Astrocyte (in vitro differentiated cells and primary cell): Measurements from ENCODE around the gene THOP1. TPM values are rescaled to one million over a fixed set of nuclear protein-coding genes. Genes with fewer than 3 reads are reported as not detected.

Experiments used
- DNase-seq: peaks from one replicate; pipeline ENCODE4 v3.0.0-alpha.2; 2010; ENCODE audit warnings: low read depth
- FAIRE-seq: peaks from 2 replicates; lab custom pipeline; 2011; peaks lifted over from hg19 to GRCh38; lab: Jason Lieb, UNC
- H2AFZ ChIP-seq: 2 replicates; pipeline ENCODE4 v1.6.0; 2012; ENCODE audit warnings: low read depth, low read length, inconsistent platforms
- H3K27ac ChIP-seq: 2 replicates; pipeline ENCODE4 v1.5.1; 2011; ENCODE audit warnings: low read depth, low read length, inconsistent platforms
- H3K27me3 ChIP-seq: 2 replicates; pipeline ENCODE4 v1.6.0; 2011; ENCODE audit warnings: low read length, inconsistent platforms; ENCODE audit not compliant: insufficient read depth
- H3K36me3 ChIP-seq: 2 replicates; pipeline ENCODE4 v1.5.1; 2011; ENCODE audit warnings: low read length, inconsistent platforms; ENCODE audit not compliant: insufficient read depth
- H3K4me1 ChIP-seq: 2 replicates; pipeline ENCODE4 v1.5.1; 2011; ENCODE audit warnings: low read length, inconsistent platforms; ENCODE audit not compliant: insufficient read depth
- H3K4me2 ChIP-seq: 2 replicates; pipeline ENCODE4 v1.6.0; 2012; ENCODE audit warnings: low read length, inconsistent platforms
- H3K4me3 ChIP-seq: 2 replicates; pipeline ENCODE4 v1.5.1; 2011; ENCODE audit warnings: low read depth, mild to moderate bottlenecking, low read length, inconsistent platforms; ENCODE audit not compliant: insufficient read depth
- H3K79me2 ChIP-seq: 2 replicates; pipeline ENCODE4 v1.6.0; 2012; ENCODE audit warnings: mild to moderate bottlenecking, low read length, inconsistent platforms; ENCODE audit not compliant: insufficient read depth
- H3K9ac ChIP-seq: 2 replicates; pipeline ENCODE4 v1.6.0; 2012; ENCODE audit warnings: mild to moderate bottlenecking, low read length, inconsistent platforms
- H3K9me3 ChIP-seq: 2 replicates; pipeline ENCODE4 v1.5.1; 2012; ENCODE audit warnings: low read depth, mild to moderate bottlenecking, low read length, inconsistent platforms; ENCODE audit not compliant: insufficient read depth
- H4K20me1 ChIP-seq: 2 replicates; pipeline ENCODE4 v1.6.0; 2012; ENCODE audit warnings: low read length, inconsistent platforms; ENCODE audit not compliant: insufficient read depth
- H3K27ac Mint-ChIP-seq: one replicate; pipeline ENCODE4 v1.8.0; 2021; ENCODE audit warnings: mild to moderate bottlenecking, mixed read lengths; ENCODE audit not compliant: unreplicated experiment
- H3K27me3 Mint-ChIP-seq: one replicate; pipeline ENCODE4 v1.8.0; 2021; ENCODE audit warnings: low read depth, mixed read lengths; ENCODE audit not compliant: unreplicated experiment
- H3K36me3 Mint-ChIP-seq: one replicate; pipeline ENCODE4 v1.8.0; 2021; ENCODE audit warnings: low read depth, mixed read lengths; ENCODE audit not compliant: unreplicated experiment
- H3K4me1 Mint-ChIP-seq: one replicate; pipeline ENCODE4 v1.8.0; 2021; ENCODE audit warnings: low read depth, mixed read lengths; ENCODE audit not compliant: unreplicated experiment
- H3K4me3 Mint-ChIP-seq: one replicate; pipeline ENCODE4 v1.8.0; 2021; ENCODE audit warnings: mild to moderate bottlenecking, moderate library complexity, mixed read lengths; ENCODE audit not compliant: unreplicated experiment
- H3K9me3 Mint-ChIP-seq: one replicate; pipeline ENCODE4 v1.8.0; 2021; ENCODE audit warnings: mild to moderate bottlenecking, mixed read lengths; ENCODE audit not compliant: unreplicated experiment
- EZH2 ChIP-seq: IDR thresholded peaks from 2 replicates; pipeline ENCODE4 v1.6.1; 2012; ENCODE audit warnings: mild to moderate bottlenecking, low read length, inconsistent platforms; ENCODE audit not compliant: insufficient read depth
- total RNA-seq: library from RNA; stranded (reverse); gene quantifications from 2 replicates; pipeline ENCODE4 v1.2.1, GENCODE V29; 2021
- TF ChIP-seq, protein P1 (sequence below): IDR thresholded peaks from 2 replicates; pipeline ENCODE4 v1.5.1; 2011; ENCODE audit warnings: low read depth, mild to moderate bottlenecking, inconsistent platforms, low read length, moderate library complexity; ENCODE audit not compliant: insufficient read depth

The THOP1 gene
- total RNA-seq, 1 donor from 2014 or later = 73.4 TPM

DNA sequence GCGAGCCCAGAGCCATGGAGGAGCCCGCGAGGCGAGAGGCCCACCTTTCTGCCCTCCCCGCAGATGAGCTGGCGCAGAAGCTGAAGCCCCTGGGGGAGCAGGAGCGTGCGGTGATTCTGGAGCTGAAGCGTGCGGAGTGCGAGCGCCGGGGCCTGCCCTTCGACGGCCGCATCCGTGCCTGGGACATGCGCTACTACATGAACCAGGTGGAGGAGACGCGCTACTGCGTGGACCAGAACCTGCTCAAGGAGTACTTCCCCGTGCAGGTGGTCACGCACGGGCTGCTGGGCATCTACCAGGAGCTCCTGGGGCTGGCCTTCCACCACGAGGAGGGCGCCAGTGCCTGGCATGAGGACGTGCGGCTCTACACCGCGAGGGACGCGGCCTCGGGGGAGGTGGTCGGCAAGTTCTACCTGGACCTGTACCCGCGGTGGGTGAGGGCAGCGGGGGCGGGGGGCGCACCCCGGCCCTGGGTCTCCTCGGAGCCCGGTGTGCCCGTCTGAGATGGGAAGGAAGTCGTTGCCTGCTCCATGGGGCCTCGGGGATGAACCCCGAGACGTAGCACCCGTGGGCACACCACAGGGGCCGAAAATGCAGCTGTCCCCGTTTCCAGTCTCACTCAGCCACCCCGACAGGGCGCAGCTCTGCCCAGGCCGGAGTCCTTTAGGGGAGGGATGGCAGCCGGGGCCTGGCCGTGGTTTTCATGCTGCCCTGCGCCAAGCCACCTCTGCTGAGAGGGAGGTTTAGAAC lies 22.3 kb downstream of the THOP1 start:
- FAIRE-seq (no peak), DNase-seq (no peak)
- Histone ChIP-seq H3K79me2 (no peaks in the 10 kb centered on the region), H3K4me1 (no peaks in the 10 kb centered on the region), H3K27ac (no peak overlapping the region), H3K9ac (no peak overlapping the region), H4K20me1 (no peaks in the 10 kb centered on the region), H2AFZ (no peak overlapping the region), H3K9me3 (no peaks in the 10 kb centered on the region), H3K27me3 (no peaks in the 10 kb centered on the region), H3K36me3 (peaks cover 2% of the 10 kb centered on the region), H3K4me3 (no peak overlapping the region), H3K4me2 (no peak overlapping the region)
- Mint-ChIP-seq H3K4me3 (no peak overlapping the region), H3K27me3 (no peaks in the 10 kb centered on the region), H3K4me1 (no peaks in the 10 kb centered on the region), H3K36me3 (peaks cover 11% of the 10 kb centered on the region), H3K9me3 (no peaks in the 10 kb centered on the region), H3K27ac (no peak overlapping the region)
- TF ChIP-seq, protein P1, sequence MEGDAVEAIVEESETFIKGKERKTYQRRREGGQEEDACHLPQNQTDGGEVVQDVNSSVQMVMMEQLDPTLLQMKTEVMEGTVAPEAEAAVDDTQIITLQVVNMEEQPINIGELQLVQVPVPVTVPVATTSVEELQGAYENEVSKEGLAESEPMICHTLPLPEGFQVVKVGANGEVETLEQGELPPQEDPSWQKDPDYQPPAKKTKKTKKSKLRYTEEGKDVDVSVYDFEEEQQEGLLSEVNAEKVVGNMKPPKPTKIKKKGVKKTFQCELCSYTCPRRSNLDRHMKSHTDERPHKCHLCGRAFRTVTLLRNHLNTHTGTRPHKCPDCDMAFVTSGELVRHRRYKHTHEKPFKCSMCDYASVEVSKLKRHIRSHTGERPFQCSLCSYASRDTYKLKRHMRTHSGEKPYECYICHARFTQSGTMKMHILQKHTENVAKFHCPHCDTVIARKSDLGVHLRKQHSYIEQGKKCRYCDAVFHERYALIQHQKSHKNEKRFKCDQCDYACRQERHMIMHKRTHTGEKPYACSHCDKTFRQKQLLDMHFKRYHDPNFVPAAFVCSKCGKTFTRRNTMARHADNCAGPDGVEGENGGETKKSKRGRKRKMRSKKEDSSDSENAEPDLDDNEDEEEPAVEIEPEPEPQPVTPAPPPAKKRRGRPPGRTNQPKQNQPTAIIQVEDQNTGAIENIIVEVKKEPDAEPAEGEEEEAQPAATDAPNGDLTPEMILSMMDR = no peak
- no peak for TF ChIP-seq EZH2

DNA sequence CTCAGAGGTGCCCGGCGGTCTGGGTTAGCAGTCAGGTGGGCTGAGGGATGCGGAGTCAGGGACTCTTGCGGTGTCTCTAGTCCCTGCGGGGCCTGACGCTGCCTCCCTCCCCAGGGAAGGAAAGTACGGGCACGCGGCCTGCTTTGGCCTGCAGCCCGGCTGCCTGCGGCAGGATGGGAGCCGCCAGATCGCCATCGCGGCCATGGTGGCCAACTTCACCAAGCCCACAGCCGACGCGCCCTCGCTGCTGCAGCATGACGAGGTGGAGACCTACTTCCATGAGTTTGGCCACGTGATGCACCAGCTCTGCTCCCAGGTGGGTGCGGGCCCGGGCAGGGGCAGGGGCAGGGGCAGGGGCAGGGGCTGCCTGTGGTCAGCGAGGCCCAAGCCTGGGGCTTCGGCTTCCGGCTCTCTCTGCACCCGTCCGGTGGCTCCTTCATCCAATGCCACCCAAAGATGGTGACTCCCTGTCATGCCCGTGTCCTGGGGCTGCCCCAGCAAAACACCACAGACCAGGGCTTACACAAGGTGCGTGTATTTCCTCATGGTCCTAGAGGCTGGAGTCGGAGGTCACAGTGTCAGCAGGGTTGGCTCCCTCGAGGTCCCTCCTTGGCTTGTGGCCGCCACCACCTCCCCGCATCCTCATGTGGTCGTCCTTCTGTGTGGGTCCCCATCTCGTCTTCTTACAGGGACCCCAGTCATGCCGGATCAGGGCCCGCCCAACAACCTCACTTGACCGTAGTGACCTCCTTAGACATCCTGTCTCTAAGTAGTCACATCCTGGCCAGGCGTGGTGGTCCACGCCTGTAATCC lies 23.0 kb downstream of the THOP1 start:
- Histone ChIP-seq H2AFZ (no peak overlapping the region), H3K4me1 (no peaks in the 10 kb centered on the region), H3K4me2 (no peak overlapping the region), H3K9ac (no peak overlapping the region), H4K20me1 (no peaks in the 10 kb centered on the region), H3K9me3 (no peaks in the 10 kb centered on the region), H3K27me3 (no peaks in the 10 kb centered on the region), H3K27ac (no peak overlapping the region), H3K36me3 (peaks cover 2% of the 10 kb centered on the region), H3K4me3 (no peak overlapping the region), H3K79me2 (no peaks in the 10 kb centered on the region)
- no peak overlapping the region for H3K27ac Mint-ChIP-seq
- DNase-seq (no peak), FAIRE-seq (no peak)
- TF ChIP-seq, protein P1 = no peak
- no peak for TF ChIP-seq EZH2
- no peaks in the 10 kb centered on the region for H3K4me1 Mint-ChIP-seq
- H3K36me3 Mint-ChIP-seq = peaks cover 8% of the 10 kb centered on the region
- no peaks in the 10 kb centered on the region for H3K9me3 Mint-ChIP-seq
- H3K27me3 Mint-ChIP-seq = no peaks in the 10 kb centered on the region
- H3K4me3 Mint-ChIP-seq = no peak overlapping the region
